Measurements from ENCODE around the gene CARD19. TPM values are rescaled to one million over a fixed set of nuclear protein-coding genes. Genes with fewer than 3 reads are reported as not detected.

Gene CARD19
- total RNA-seq, 4 donors from 2014 or later = 43.2 to 63.6 (median 54.3) TPM

DNA sequence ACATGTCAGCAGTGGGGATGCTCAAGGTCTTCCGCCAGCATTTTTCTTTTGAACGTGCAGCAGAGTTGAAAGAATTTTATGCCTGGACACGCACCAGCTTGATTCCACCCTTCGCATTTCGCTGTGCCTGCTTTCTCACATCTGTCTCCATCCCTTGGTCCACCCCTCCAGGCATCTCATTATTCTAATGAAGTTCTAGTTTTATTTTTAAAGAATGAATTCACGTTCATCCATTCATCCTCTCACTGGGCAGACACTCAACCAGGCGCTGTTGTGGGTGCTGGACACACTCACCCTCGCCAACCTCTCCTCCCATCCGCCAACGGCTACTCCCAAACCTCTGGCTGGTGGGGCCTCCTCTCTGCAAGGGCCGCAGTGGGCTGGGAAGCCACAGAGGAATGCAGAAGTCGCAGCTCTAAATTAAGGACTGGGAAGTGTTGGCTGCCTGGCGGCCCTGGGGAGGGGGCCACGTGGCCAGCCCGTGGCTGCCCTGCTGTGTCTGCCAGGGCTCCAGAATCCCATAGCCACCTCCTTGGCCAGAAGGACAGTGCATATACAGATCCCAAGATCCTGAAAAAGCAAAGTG is 30.8 kb upstream of the CARD19 start:
- Histone ChIP-seq H3K27ac (no peak overlapping the region), H3K27me3 (no peaks in the 10 kb centered on the region), H3K36me3 (no peaks in the 10 kb centered on the region), H3K9me3 (no peaks in the 10 kb centered on the region), H3K4me3 (no peak overlapping the region), H3K4me1 (peaks cover 5% of the 10 kb centered on the region)
- TF ChIP-seq EP300 (IDR thresholded peaks at IDR 0.05) (no peak), POLR2A (IDR thresholded peaks at IDR 0.05) (no peak), POLR2AphosphoS5 (IDR thresholded peaks at IDR 0.05) (no peak)
- TF ChIP-seq, protein P1, sequence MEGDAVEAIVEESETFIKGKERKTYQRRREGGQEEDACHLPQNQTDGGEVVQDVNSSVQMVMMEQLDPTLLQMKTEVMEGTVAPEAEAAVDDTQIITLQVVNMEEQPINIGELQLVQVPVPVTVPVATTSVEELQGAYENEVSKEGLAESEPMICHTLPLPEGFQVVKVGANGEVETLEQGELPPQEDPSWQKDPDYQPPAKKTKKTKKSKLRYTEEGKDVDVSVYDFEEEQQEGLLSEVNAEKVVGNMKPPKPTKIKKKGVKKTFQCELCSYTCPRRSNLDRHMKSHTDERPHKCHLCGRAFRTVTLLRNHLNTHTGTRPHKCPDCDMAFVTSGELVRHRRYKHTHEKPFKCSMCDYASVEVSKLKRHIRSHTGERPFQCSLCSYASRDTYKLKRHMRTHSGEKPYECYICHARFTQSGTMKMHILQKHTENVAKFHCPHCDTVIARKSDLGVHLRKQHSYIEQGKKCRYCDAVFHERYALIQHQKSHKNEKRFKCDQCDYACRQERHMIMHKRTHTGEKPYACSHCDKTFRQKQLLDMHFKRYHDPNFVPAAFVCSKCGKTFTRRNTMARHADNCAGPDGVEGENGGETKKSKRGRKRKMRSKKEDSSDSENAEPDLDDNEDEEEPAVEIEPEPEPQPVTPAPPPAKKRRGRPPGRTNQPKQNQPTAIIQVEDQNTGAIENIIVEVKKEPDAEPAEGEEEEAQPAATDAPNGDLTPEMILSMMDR (IDR thresholded peaks at IDR 0.05) = no peak
- no peak for DNase-seq (ENCODE audit: low spot score in 2 of 2)
- WGBS = 39% methylated on average over 14 of the region's 15 CpGs

DNA sequence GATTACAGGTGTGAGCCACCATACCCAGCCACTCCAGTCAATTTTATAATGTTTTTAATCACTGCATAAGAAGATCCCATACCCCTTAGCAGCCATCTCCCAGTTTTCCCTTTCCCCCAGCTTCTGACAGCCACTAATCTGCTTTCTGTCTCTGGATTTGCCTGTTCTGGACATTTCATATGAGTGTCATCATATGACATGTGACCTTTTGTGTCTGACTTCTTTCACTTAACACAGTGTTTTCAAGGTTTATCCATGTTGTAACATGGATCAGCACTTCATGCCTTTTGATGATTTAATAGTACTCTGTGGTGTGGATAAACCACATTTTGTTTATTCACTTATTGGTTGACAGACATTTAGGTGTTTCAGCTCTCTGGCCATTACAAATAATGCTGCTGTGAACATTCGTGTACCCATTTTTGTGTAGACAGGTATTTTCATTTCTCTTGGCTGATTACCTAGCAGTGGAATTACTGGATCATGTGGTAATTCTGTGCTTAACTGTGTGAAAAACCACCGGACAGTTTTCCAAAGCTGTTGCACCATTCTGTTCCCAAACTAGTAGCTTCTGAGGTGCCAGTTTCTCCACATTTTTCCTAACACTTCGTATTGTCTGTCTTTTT is 28.9 kb upstream of the CARD19 start:
- H3K9me3 ChIP-seq = no peaks in the 10 kb centered on the region
- no peak for DNase-seq (ENCODE audit: low spot score in 2 of 2)
- TF ChIP-seq POLR2A (IDR thresholded peaks at IDR 0.05) (no peak), EP300 (IDR thresholded peaks at IDR 0.05) (no peak), POLR2AphosphoS5 (IDR thresholded peaks at IDR 0.05) (no peak)
- TF ChIP-seq, protein P1 (IDR thresholded peaks at IDR 0.05) = no peak
- no peaks in the 10 kb centered on the region for H3K27me3 ChIP-seq
- H3K4me1 ChIP-seq = peaks cover 5% of the 10 kb centered on the region
- 85% methylated on average over 3 of the region's 3 CpGs for WGBS
- H3K36me3 ChIP-seq = no peaks in the 10 kb centered on the region
- no peak overlapping the region for H3K27ac ChIP-seq
- H3K4me3 ChIP-seq = no peak overlapping the region

DNA sequence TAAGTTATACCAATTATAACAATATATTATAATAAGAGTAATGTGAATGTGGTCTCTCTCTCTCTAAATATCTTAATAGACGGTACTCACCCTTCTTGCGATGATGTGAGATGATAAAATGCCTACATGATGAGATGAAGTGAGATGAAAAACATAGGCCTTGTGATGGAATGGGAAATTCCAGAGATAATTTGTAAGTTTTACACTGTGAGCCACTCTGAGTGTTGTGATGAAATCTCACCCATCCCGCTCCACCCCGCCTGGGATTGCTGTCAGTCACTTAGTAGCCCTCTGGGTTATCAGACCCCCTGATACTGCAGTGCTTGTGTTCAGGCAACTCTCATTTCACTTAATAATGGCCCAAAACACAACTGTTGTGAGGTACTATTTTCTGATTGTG is 27.1 kb upstream of the CARD19 start:
- TF ChIP-seq EP300 (IDR thresholded peaks at IDR 0.05) = no peak
- TF ChIP-seq POLR2AphosphoS5 (IDR thresholded peaks at IDR 0.05) = no peak
- TF ChIP-seq POLR2A (IDR thresholded peaks at IDR 0.05) = no peak
- TF ChIP-seq, protein P1 (IDR thresholded peaks at IDR 0.05) = no peak
- Histone ChIP-seq H3K4me1 (peaks cover 5% of the 10 kb centered on the region), H3K27ac (no peak overlapping the region), H3K9me3 (no peaks in the 10 kb centered on the region), H3K36me3 (no peaks in the 10 kb centered on the region), H3K4me3 (no peak overlapping the region), H3K27me3 (no peaks in the 10 kb centered on the region)
- DNase-seq (ENCODE audit: low spot score in 2 of 2) = no peak
- WGBS = 94% methylated on average over 4 of the region's 4 CpGs

DNA sequence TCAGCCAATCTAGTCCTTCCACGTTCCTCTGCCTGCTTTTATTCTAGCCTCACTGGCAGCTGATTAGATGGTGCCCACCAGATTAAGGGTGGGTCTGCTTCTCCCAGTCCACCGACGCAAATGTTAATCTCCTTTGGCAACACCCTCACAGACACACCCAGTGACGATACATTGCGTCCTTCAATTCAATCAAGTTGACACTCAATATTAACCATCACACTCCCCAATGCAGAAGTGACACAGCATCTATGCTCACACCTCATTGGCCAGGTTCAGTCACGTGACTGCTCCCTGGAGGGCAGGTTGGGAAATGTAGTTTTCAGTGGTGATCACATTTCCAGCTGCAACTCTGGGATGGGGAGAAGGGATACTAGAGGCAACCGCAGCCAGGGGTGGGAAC is 24.6 kb upstream of the CARD19 start:
- no peaks in the 10 kb centered on the region for H3K9me3 ChIP-seq
- no peak overlapping the region for H3K4me3 ChIP-seq
- no peaks in the 10 kb centered on the region for H3K4me1 ChIP-seq
- 59% methylated on average over 7 of the region's 7 CpGs for WGBS
- H3K27ac ChIP-seq = no peak overlapping the region
- no peaks in the 10 kb centered on the region for H3K27me3 ChIP-seq
- TF ChIP-seq, protein P1 (IDR thresholded peaks at IDR 0.05) = no peak
- no peak for TF ChIP-seq POLR2A (IDR thresholded peaks at IDR 0.05)
- TF ChIP-seq EP300 (IDR thresholded peaks at IDR 0.05) = no peak
- TF ChIP-seq POLR2AphosphoS5 (IDR thresholded peaks at IDR 0.05) = no peak
- DNase-seq (ENCODE audit: low spot score in 2 of 2) = no peak
- H3K36me3 ChIP-seq = no peaks in the 10 kb centered on the region

DNA sequence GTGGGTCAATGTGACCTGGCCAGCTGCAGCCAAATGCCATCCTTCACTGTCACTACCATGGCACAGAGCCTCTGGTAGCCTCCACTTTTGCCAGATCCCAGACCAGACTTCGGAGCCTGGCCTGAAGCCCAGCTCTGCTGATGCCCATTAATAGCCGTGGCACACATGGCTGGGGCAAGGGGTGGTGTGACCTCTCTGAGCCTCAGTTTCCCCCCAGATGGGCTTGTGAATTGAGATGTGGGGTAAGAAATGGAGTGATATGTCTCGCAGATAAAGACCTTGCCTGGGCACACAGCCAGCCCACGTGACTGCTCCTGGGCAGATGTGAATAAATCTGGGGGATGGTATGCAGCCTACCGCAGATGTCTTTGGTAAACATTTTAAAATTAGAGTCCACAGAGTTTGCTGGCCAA is 23.6 kb upstream of the CARD19 start:
- no peak for DNase-seq (ENCODE audit: low spot score in 2 of 2)
- Histone ChIP-seq H3K4me3 (no peak overlapping the region), H3K27ac (no peak overlapping the region), H3K4me1 (no peaks in the 10 kb centered on the region), H3K9me3 (no peaks in the 10 kb centered on the region), H3K27me3 (no peaks in the 10 kb centered on the region), H3K36me3 (no peaks in the 10 kb centered on the region)
- TF ChIP-seq POLR2AphosphoS5 (IDR thresholded peaks at IDR 0.05) (no peak), EP300 (IDR thresholded peaks at IDR 0.05) (no peak), POLR2A (IDR thresholded peaks at IDR 0.05) (no peak)
- TF ChIP-seq, protein P1 (IDR thresholded peaks at IDR 0.05) = no peak
- WGBS = 24% methylated on average over 3 of the region's 5 CpGs
